ENCODE measurements around the gene TRIM45. TPM values are rescaled to one million over a fixed set of nuclear protein-coding genes. Genes with fewer than 3 reads are reported as not detected.

TRIM45 gene
- total RNA-seq, 1 experiment from 2014 or later = 11.7 TPM

DNA sequence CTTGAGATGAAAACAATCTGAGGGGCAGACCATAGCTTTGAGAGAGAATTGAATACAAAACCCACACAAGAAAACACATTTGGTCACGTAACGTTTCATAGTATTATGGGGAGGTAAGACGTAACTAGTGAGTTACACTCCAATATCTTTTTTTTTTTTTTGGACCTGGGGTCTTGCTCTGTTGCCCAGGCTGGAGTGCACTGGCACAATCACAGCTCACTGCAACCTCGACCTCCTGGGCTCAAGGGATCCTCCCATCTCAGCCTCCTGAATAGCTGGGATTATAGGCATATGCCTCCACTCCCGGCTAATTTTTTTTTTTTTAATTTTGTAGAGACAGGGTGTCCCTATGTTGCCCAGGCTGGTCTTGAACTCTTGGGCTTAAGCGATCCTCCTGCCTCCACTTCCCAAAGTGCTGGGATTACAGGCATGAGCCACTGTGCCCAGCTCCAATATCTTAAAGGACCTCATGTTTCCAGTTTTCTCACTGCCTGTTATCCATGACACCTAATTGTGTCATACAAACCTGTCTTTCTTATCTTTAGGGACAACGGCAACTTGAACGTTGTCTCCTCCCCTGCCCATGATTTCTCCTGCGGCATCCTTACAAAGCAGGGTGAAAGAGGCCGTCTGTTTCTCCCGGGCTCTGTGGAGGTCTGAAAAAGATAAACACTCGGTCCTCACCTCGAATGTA lies 5.3 kb downstream of the TRIM45 start:
- Histone ChIP-seq H2AFZ (ENCODE audit: low read length) (no peak overlapping the region), H3T11ph (ENCODE audit: low read length) (no peak overlapping the region), H3K18ac (ENCODE audit: insufficient read length, low read depth, low read length) (no peak overlapping the region), H3K23me2 (ENCODE audit: insufficient read length, low read depth, low read length, poor library complexity, severe bottlenecking) (peaks cover 2% of the 10 kb centered on the region), H3K79me2 (ENCODE audit: insufficient read depth, low read length) (no peaks in the 10 kb centered on the region), H2BK12ac (ENCODE audit: insufficient read length, low read depth, low read length) (no peak overlapping the region), H2BK120ac (ENCODE audit: low read depth, low read length, poor library complexity, severe bottlenecking) (no peak overlapping the region), H3K79me1 (ENCODE audit: insufficient read depth, low read depth, low read length, poor library complexity, severe bottlenecking) (no peaks in the 10 kb centered on the region), H3K9ac (ENCODE audit: extremely low read depth, insufficient read length, low read length) (no peak overlapping the region), H3K23ac (ENCODE audit: insufficient read length, low read depth, low read length) (no peak overlapping the region), H3K4me1 (ENCODE audit: insufficient read depth, low read length) (peaks cover 4% of the 10 kb centered on the region; the same call in 1 of the 2 replicates), H2AK5ac (ENCODE audit: insufficient read length, low read length) (no peak overlapping the region), H3K4ac (ENCODE audit: low read depth, low read length) (no peak overlapping the region), H3K56ac (ENCODE audit: insufficient read length, low read depth, low read length) (no peak overlapping the region), H2BK15ac (ENCODE audit: low read depth, low read length) (no peak overlapping the region), H3K9me3 (ENCODE audit: control insufficient read depth, low read depth, low read length) (no peaks in the 10 kb centered on the region), H2BK20ac (ENCODE audit: low read depth, low read length, poor library complexity, severe bottlenecking) (no peak overlapping the region), H4K8ac (replicated peaks; ENCODE audit: insufficient read length, low read depth, low read length) (no peak overlapping the region), H3K4me2 (ENCODE audit: insufficient read depth, insufficient read length, low read length) (no peak overlapping the region), H4K5ac (ENCODE audit: insufficient read length, low read depth, low read length) (no peak overlapping the region), H3K27me3 (ENCODE audit: insufficient read depth, low read length) (no peaks in the 10 kb centered on the region), H2BK5ac (ENCODE audit: insufficient read length, low read length) (no peak overlapping the region), H4K20me1 (ENCODE audit: control insufficient read depth, insufficient read depth, insufficient read length) (no peaks in the 10 kb centered on the region), H4K91ac (ENCODE audit: insufficient read length, low read depth, low read length) (no peak overlapping the region), H3K14ac (ENCODE audit: insufficient read depth, low read length) (no peak overlapping the region), H3K27ac (ENCODE audit: insufficient read length, low read depth, low read length) (no peak overlapping the region)
- TF ChIP-seq, protein P1, sequence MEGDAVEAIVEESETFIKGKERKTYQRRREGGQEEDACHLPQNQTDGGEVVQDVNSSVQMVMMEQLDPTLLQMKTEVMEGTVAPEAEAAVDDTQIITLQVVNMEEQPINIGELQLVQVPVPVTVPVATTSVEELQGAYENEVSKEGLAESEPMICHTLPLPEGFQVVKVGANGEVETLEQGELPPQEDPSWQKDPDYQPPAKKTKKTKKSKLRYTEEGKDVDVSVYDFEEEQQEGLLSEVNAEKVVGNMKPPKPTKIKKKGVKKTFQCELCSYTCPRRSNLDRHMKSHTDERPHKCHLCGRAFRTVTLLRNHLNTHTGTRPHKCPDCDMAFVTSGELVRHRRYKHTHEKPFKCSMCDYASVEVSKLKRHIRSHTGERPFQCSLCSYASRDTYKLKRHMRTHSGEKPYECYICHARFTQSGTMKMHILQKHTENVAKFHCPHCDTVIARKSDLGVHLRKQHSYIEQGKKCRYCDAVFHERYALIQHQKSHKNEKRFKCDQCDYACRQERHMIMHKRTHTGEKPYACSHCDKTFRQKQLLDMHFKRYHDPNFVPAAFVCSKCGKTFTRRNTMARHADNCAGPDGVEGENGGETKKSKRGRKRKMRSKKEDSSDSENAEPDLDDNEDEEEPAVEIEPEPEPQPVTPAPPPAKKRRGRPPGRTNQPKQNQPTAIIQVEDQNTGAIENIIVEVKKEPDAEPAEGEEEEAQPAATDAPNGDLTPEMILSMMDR (conservative IDR thresholded peaks at IDR 0.05) = no peak
- Mint-ChIP-seq H3K4me3 (no peak overlapping the region), H3K27me3 (ENCODE audit: low read depth) (no peaks in the 10 kb centered on the region; the same call in 1 of the 2 replicates), H3K4me1 (peaks cover 21 to 24% of the 10 kb centered on the region in 2 experiments), H3K9me3 (no peaks in the 10 kb centered on the region), H3K36me3 (ENCODE audit: insufficient read depth in 1 of 3, low read depth in 3 of 3) (peaks cover 18 to 52% (median 47%) of the 10 kb centered on the region in 3 experiments; a peak in 6 of 7 replicates), H3K27ac (peak overlapping the region in 2 of 3 experiments; percentile 8 to 36; a peak in 3 of 7 replicates)
- no peak for DNase-seq
- no CpG with 5 or more reads among the region's 13 CpGs for WGBS (ENCODE audit: extremely low coverage, insufficient read length, low lambda C conversion rate)

All from H9 (cell line).